ENCODE data around the gene ACSS1. TPM values are rescaled to one million over a fixed set of nuclear protein-coding genes. Genes with fewer than 3 reads are reported as not detected.

Gene ACSS1
- total RNA-seq, 1 donor from 2014 or later, result 7.3 TPM

DNA sequence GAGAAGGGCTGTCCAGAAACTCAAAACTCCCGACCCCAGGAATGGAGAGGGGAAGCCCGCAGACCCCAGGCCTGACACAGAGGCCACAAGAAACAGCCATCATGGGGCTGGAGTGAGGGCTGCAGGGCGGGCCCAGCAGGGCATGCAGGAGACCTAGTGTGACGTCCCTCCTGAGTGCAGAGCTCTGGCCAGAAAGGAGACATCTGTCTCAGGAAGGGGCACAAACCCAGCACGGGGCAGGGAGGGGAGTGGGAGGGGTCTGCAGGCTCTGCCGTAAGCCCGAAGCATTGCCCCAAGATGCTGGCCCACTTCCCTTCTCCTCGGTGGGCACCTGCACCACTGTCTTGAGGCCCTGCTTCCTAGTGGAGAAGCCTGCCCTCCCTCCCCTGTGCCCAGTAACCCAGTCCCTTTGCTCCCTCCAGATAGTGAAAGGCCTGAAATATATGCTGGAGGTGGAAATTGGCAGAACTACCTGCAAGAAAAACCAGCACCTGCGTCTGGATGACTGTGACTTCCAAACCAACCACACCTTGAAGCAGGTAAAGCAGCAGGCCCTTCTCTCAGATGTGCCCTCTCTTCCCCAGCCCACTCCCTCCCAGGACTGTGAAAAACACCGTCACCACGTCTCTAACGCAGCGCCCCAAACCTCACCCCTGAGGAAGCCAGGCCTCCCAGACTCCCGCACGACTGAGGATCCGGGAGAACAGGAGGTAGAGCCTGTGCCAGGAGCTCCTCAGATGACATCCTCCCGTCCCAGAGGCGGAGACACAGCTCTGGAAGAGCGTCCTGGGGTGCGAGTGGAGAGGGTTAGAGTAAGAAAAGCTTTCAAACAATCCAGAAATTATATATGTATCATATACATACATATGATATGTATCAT, 99.2 kb downstream of the ACSS1 start:
- no peak overlapping the region for H3K4me3 ChIP-seq (ENCODE audit: low read depth, low read length)
- TF ChIP-seq, protein P1, sequence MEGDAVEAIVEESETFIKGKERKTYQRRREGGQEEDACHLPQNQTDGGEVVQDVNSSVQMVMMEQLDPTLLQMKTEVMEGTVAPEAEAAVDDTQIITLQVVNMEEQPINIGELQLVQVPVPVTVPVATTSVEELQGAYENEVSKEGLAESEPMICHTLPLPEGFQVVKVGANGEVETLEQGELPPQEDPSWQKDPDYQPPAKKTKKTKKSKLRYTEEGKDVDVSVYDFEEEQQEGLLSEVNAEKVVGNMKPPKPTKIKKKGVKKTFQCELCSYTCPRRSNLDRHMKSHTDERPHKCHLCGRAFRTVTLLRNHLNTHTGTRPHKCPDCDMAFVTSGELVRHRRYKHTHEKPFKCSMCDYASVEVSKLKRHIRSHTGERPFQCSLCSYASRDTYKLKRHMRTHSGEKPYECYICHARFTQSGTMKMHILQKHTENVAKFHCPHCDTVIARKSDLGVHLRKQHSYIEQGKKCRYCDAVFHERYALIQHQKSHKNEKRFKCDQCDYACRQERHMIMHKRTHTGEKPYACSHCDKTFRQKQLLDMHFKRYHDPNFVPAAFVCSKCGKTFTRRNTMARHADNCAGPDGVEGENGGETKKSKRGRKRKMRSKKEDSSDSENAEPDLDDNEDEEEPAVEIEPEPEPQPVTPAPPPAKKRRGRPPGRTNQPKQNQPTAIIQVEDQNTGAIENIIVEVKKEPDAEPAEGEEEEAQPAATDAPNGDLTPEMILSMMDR (IDR thresholded peaks at IDR 0.05; ENCODE audit: insufficient read depth, low read length, poor library complexity, severe bottlenecking), result no peak
- DNase-seq (ENCODE audit: low read depth), result no peak
- H3K27me3 ChIP-seq (ENCODE audit: control insufficient read depth, insufficient read depth, low read length), result no peaks in the 10 kb centered on the region
- H3K36me3 ChIP-seq (ENCODE audit: control insufficient read depth, insufficient read depth, low read length), result no peaks in the 10 kb centered on the region

DNA sequence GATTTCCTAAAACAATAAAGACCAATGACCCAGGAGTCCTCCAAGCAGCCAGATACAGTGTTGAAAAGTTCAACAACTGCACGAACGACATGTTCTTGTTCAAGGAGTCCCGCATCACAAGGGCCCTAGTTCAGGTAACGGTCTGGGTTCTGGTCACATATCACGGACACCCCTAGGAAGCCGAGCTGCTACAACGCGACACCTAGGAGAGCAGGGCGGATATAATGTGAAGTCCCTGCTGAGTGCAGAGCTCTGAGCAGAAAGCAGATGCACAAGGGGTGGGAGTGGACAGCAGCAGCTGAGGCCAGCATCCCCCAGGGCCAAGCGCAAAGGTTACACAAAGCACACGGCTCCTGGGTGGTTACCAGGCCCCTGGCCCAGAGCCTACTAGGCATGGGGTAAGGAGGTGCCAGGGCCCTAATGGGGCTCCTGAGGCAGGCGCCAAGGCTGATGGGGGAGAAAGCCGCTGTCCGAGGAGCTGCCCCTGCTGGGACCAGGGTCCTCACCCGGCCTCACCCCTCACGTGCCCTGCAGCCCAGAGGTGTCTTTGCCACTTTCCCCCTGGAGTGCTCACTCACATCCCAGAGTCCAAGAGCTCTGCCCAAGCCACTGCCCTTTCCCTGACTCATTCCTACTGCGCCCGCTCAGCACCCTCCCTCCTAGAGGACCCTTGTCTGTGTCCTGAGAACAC, 100.5 kb downstream of the ACSS1 start:
- H3K36me3 ChIP-seq (ENCODE audit: control insufficient read depth, insufficient read depth, low read length), result no peaks in the 10 kb centered on the region
- TF ChIP-seq, protein P1 (IDR thresholded peaks at IDR 0.05; ENCODE audit: insufficient read depth, low read length, poor library complexity, severe bottlenecking), result no peak
- DNase-seq (ENCODE audit: low read depth), result no peak
- H3K27me3 ChIP-seq (ENCODE audit: control insufficient read depth, insufficient read depth, low read length), result no peaks in the 10 kb centered on the region
- no peak overlapping the region for H3K4me3 ChIP-seq (ENCODE audit: low read depth, low read length)

Other genes starting within 250 kb of the ACSS1 start
- not detected in 2 replicates for gene CST7, start 108.9 kb downstream of the ACSS1 start, total RNA-seq
- gene APMAP, start 65.4 kb downstream of the ACSS1 start, total RNA-seq, result 92.9 and 98.8 TPM in 2 replicates
- not detected in 2 replicates for gene VSX1, start 24.0 kb upstream of the ACSS1 start, total RNA-seq
- 79.5 and 80.1 TPM in 2 replicates for gene ENTPD6, start 137.6 kb upstream of the ACSS1 start, total RNA-seq
- 167 and 193 TPM in 2 replicates for gene PYGB, start 189.9 kb upstream of the ACSS1 start, total RNA-seq

Data from kidney epithelial cell (primary cell).